GM18507 (cell line): Measurements from ENCODE around the gene KAZN.

Experiments used
- DNase-seq: peaks from one replicate; pipeline ENCODE4 v3.0.0; 2011; ENCODE audit warnings: low read depth; ENCODE audit not compliant: insufficient read length; ENCODE audit errors: extremely low spot score
- FAIRE-seq: peaks from 2 replicates; lab custom pipeline; 2011; peaks lifted over from hg19 to GRCh38; lab: Jason Lieb, UNC

The KAZN gene

DNA sequence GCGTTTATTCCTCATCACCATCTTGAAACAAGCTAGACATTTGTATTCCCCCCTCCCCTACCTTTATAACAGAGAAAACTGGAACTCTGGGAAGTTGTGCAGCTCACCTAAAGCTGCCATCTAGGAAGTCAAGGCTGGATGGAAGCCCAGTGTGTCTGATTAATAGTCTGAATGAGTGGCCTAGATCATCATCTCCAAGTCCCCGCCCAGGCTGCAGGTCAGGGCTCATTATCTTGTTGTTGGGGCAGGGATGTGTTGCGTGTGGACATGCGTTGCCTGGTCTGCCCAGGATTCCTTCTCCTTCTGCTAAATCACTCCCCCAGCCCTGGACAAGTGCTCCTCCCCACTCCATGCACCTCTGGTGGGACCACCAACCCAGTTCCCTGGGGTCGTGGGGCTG is 14.7 kb upstream of the KAZN start:
- no peak for DNase-seq
- no peak for FAIRE-seq

DNA sequence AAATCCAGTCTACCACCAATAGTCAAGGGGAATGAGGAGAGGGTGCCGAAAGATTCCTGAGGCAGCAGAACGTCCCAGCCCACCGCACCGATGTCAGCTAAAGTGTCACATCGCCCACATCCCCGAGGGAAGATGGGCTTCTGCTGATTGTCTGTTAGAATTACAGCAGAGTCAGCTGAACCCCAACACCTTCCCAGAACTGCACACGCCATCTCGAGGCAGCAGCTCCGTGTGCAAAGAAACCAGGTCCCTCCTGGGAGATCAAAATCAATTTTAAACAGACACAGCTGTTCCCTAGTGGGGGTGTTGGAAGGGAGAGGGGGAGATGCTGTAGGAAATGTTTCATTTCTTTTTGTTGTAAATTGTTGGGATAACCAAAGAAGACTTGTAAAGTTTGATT is 12.8 kb upstream of the KAZN start:
- FAIRE-seq (no peak), DNase-seq (no peak)

DNA sequence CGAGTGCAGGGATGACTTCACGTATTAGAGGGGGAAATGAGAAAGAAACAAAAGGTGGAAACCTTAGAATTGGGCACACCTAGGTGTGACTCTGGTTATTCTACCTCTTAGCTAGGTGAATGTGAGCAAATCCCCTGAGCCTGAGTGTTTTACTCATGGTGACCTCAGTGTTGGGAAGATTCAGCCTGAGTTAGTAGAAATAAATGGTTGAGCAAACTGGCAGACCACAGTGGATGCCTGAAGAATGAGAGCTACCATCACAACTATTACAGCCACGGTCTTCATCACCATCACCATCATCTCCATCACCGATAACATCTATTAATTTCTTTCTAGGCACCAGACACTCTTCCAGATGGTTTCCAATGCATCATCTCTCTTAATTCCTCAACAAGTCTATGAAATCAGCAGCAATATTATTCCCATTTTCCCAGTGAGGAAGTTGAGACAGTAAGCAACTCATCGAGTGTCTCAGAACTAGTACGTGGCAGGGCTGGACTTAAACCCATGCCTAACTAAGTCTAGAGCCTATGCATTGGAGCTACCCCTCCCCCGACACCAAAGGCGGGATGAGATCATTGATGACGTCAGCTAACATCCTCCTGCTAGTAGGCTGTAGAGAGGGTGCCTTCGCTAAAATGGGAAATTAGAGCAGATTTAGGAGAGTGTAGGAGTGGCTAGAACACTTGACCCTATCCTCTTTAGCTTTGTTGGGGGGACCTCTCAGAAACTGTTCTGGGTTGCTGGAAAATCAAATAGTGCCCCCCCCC is 7.9 kb upstream of the KAZN start:
- no peak for FAIRE-seq

DNA sequence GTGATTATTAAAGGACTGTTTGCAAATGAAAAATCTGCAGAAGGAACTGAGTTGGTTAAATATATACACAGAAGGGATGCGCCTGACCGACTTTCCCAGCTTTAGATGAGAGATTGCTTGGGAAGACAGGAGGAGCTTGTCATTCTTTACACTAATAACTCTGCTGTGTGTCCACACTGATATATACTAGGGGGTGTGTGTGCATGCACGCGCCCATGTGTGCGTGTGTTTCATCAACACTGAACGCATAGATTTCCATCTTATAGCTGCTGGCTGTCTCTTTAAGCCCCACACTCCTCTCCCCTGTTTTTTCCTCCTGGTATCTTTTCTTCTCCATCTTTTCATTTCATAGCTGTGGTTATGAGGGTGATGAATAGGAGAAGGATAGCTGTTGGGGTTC is 6.9 kb upstream of the KAZN start:
- FAIRE-seq (no peak), DNase-seq (no peak)

More for the DNA sequence above, 7.9 kb upstream of the KAZN start:
- DNase-seq: no peak

DNA sequence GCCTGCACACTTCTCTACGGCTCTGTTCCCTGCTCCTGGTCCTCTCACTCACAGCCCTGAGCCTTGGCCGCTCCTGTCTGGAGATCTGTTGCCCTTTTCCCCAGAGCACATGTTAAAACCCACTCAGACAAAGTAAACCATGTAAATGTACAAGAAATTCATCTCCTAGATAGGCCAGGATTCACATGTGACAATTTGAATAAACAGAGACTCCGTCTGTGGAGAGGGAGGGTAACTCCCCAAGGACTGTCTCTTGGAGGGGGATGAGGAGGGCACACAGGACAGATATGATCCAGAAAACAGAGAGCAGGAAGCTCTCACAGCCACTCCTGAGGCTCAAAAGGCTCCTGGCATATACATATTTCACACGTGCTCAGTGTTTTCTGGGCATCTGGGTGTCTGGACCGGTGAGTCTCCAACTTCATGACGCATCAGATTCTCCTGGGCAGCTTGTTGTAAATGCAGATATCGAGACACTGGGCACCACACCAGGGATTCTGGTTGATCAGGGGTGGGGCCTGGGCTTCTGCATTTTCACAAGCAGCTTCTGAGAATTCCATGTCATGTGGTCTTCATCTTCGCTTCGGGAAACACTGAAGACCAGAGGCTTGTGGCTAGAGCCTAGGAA is 6.4 kb upstream of the KAZN start:
- FAIRE-seq (no peak), DNase-seq (no peak)

DNA sequence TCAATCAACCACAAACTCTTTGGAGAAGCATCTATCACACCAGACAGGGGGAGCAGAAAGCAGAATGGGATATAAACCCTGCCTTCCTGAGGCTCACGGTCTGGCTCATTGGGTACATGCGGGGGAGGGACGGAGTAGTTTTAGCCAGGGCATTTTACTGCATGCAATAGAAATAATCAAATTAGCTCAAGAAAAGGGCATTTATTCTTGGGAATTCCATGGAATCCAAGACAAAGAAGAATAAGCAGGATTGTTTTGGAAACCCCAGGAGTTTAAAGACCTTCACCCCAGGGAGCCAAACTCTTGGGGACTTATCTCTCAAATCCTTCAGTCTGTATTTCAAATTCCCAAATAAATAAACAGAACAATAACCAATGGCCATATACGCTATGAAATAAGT is 5.2 kb upstream of the KAZN start:
- FAIRE-seq (no peak), DNase-seq (no peak)

DNA sequence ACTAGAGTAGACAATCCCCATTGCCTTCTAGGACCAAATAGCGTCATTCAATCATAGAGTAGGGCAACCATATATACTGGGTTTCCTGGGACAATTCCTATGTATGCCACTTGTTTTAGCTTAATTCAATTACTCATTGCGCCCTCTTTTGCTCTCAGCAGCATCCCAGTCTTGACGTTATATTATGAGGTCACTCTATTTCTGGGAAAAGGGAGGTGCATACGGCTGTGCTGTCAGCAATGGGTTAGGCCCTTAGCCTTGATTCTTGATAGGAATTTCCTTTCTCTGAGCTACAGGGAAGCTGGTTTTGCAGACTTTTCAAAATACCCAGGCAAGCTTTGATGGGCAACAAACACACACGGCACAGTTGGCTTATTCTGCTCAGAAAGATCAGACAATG is 4.4 kb upstream of the KAZN start:
- FAIRE-seq (no peak), DNase-seq (no peak)

DNA sequence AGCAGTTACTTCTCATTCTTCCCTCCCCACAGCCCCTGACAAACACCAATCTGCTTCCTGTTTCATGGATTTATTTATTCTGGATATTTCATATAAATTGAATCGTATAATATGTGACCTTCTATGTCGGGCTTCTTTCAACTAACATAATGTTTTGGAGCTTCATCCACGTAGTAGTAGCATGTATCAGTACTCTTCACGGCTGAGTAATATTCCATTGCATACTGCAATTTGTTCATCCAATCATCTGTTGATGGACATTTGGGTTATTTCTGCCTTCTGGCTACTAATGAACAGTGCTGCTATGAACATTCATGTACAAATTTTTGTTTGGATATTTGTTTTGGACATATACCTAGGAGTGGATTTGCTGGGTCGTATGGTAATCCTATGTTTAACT is 1.9 kb upstream of the KAZN start:
- no peak for DNase-seq
- FAIRE-seq: no peak

DNA sequence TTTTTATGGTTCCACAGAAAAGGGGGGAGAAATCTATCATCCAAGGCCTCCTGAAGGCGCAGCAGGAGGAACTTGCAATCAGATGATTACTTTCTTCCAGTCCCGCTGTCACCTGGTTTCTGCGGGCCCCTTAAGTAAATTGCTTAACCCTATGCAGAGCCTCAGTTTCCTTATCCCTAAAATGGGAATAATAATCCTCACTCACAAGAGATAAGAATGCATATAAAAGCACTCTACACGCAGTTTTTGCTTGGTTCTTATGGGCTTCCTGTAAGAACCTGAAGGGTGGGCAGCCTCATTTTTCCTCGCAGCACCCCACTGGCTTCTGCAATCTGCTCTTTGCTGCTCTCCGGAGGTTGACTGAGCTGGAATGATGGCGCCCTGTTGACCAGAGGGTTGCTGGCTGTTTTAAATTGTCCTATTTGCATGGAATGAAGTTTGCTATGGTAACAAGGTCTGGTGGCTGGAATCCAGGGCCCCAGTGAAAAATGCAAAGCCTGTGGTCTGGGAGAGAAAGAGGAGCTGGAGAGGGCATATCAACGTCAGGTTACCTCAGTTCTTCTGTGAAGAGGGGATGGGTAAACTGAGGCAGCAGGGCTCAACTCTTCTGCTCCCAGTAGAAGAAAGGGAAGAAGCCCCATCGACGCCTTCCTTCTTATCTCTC is 1.0 kb upstream of the KAZN start:
- FAIRE-seq (no peak), DNase-seq (no peak)

DNA sequence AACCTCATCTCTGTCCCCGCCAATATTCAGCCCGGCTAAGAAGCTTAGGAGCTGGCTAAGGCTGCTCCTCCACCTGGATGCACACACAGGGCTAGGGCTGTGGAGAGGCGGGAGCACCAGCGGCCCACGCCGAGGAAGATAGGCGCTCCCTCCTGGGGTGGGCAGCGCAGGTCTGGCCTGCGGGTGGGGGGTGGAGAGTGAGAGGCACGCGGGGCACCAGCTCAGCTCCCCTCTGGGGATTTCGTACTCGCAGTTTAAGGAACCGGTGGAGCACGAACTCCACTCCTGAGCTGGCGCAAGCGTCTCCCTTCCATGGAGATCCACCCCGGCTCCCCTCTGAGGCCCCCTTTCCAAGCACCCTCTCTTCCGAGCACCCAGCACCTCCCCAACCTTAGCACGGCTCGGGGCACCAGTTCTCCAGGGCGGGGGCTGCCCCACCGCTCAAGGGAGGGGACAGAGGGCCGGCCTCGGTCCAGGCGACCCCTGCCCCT is 433 bp upstream of the KAZN start:
- FAIRE-seq: no peak
- DNase-seq: no peak

DNA sequence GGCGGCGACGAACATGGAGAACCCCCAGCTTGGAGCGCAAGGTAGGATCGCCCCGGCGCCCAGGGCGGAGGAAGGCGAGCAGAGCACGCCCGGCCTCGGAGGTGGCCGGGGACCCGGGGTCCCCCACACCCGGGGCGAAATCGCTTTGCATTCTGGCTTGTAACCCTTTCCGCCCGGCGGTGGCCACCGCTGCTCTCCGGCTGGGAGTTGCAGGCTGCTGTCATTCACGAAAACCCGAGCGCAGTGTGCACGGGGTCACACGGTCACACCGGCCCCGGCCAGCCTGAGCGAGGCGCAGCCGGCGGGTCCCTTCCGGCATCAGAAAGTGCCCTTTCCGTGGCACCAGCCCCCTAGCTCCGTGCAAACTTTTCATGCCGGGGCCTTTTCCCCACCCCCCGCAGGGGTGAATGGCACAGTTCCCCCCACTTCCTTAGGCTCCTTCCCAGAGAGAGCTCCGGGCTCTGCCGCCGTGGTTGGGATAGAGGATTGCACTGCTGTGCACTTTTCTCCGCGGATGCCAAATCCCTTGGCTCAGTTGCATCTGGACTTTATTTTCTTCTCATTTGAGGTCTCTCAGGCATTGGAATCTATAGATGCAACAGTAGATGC is 802 bp downstream of the KAZN start:
- no peak for DNase-seq
- no peak for FAIRE-seq

DNA sequence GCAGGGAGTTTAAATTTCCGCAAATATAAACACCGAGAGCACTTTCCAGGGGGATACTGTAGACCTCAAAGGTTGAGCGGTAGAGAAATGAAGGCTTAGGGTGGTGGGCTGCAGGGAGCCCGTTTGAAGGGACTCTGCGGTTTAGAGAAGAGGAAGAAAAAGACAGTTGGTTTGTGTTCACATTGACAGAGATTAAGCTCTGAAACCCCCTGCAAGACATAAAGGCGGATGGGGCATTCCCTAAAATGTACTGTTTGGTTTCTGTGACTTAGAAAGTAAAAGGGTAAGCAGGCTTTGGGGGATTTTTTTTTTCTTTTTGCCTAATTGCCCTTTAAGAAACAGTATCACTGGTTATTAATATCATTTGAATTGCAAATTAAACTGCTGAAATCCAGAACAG is 1.3 kb downstream of the KAZN start:
- DNase-seq (no peak), FAIRE-seq (peak; percentile 74)

DNA sequence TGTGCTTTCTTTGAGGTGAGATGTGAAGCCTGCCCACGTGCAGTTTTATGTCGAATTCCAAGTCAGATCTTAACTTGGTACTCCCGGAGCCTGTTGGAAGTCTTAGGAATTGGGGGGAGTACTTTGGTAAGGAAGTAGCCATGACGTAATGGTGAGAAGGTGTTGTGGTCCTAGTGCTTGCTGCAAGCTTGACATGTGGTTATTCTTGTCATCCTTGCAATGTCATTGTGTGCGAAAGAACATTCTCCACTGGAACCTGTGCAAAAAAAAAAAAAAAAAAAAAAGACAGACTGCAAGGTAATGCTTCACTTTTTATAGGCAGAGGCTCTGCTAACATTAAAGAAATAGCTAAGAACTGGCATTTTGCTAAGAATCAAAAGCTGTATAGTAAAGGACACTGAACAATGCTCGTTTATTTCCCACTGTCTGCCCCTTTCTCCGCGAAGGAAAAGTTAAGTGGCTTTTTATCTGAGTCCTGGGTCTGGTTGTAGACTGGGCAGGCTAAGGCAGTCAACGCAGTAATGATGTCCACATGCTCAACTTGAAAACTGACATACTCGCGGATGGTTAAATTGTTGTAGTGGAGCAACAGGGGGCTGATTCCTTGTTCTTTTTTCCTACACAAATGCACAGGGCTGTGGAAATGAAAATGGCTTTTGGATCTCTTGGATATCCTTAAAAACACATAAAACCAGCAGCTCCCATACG is 2.1 kb downstream of the KAZN start:
- FAIRE-seq: no peak
- DNase-seq: no peak

DNA sequence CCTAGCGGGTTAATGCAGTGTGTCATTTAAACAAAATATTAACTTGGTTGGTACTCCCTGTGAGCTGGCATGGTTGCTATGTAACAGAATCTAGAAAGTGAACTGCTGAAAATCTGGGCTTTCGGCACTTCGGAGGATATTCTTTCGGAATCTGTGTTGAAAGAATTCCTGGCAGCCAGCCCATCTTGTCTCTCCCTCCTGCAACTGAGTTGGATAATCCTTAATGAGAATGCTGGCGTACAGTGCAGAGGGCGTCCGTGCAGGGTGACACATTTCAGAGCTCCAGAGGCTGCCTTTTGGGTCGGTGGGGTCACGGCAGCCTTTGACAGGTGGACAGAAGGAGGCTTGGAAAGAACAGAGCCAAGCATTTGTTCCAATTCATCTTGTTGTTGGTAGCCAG is 3.7 kb downstream of the KAZN start:
- no peak for FAIRE-seq
- no peak for DNase-seq

DNA sequence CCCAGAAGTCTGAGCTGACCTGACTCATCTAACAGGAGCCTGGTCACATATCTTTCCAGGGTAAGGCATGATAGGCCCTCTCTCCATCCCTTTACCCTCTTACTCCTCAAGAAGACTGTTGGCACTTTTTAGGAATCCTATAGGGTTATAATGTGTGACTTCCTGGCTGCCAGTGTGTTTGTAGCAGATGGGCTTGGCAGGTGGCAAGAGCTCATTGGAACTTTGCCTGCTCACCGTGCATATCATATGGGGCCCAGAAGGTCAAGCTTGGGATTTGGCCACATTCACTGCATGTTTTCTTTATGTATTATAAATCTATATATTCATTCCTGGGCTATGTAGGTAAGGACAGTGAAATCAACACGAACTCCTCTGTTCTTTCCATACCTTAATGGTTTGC is 5.2 kb downstream of the KAZN start:
- FAIRE-seq (no peak), DNase-seq (no peak)

DNA sequence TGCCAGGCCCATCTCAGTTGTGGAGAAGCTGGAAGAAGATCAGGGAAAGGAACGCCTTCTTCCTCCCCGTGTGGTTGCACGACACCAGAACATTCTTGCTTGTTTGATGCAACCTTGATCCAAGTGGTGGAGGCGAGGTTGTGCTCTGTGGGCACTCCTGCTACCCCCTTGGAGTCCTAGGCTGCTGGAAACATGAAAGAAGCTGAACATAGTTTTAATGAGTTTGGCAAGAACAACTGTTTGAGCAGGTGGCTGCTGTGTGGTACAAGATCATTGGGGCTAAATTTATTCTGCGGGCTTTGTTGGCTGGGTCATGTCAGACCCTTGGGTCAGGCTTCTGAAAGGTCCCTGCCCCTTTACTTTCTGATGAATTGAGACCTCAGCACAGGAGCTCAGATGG is 5.9 kb downstream of the KAZN start:
- DNase-seq: no peak
- no peak for FAIRE-seq

DNA sequence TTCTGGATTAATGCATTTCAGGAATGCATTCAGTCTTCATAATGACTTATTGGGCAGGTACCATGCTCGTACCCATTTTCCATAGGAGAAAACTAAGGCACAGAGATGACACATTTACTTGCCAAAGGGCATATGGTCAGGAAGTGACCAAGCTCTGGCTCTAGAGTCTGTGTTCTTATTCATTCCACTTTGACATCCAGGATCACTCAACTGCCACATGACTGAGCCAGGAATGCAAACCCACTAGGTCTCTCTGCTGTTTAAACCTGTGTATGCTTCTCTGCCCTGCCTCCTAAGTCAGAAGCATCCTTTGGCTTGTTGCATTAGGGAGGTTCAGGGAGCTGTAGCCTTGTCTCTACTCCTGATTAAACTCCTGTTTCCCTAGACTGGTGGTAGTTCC is 7.5 kb downstream of the KAZN start:
- no peak for DNase-seq
- no peak for FAIRE-seq

DNA sequence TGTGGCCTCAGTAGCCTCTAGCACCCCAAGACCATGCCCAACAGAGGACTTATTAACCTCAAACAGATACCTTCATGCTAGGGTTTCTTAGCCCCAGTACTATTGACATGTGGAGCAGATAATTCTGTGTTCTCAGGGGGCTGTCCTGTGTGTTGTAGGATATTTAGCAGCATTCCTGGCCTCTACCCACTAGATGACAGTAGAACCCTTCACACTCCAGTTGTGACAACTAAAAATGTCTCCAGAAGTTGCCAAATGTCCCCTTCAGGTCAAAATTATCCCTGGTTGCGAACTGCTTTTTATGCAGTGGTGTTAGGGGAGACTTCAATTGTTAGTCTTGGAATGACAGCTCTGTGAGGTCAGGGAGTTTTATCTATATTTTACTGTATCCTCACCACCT is 8.1 kb downstream of the KAZN start:
- FAIRE-seq: no peak
- DNase-seq: no peak

DNA sequence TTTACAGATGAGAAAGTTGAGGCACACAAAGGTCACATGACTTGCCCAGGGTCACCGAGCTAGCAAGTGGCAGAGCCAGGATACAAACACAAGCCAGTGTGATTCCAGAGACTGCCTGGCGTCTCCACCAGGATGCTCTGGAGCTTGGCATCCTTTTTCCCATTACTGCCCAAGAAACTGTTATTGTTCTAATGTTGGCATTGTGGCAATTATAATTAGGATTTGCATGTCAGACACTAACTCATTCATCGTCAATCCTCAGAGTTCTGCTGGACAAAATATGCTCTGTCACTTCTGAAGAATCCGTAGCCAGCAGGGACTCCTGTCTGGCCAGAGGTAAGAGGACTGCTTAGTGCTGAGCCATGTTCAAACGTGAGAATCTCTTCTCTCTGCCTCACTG is 8.8 kb downstream of the KAZN start:
- FAIRE-seq: no peak
- no peak for DNase-seq

DNA sequence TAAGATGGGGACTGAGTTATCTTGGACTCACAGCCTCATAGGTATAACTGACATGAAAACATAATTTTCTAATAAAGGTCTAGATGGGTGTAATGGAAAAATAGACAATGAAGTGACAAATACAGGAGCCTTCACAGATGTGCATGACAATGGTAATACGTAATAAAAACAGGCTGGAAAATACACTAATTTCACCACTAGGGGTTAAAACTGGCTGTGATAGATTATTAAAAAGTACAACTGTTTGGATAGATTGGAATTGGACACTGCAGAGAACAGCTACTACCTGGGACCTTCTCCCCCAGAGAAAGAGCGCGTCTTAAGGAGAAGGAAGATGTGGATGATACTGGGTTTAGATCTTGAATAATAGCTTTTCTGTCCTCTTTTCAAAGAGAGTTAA is 9.8 kb downstream of the KAZN start:
- no peak for FAIRE-seq

More for the DNA sequence above, 9.8 kb downstream of the KAZN start:
- DNase-seq: no peak
